Gastroesophageal sphincter (tissue), 2 donors: ENCODE measurements around the gene GPR83.

Experiments
- EP300 ChIP-seq: sonication (generic); formaldehyde crosslinking; IDR thresholded peaks from one replicate; pipeline ENCODE4 v1.6.1; 2017; ENCODE audit warnings: antibody characterized with exemption, mild to moderate bottlenecking
- POLR2AphosphoS5 ChIP-seq: sonication (generic); formaldehyde crosslinking; IDR thresholded peaks from one replicate; pipeline ENCODE4 v1.6.1; 2017; ENCODE audit warnings: antibody characterized with exemption

- no peak for TF ChIP-seq EP300
- no peak for TF ChIP-seq POLR2AphosphoS5
Observed at GRCh38 chr11:94342250-94342649, 59.0 kb downstream of the GPR83 start.
